GM10266 (cell line): ENCODE data around the gene CSNK1D.

ENCODE experiments used
- DNase-seq: peaks from one replicate; pipeline ENCODE4 v3.0.0; 2012; ENCODE audit errors: extremely low spot score
- CTCF ChIP-seq: IDR thresholded peaks from 2 replicates; pipeline ENCODE4 v1.5.1; 2012; ENCODE audit warnings: mild to moderate bottlenecking, low read depth; ENCODE audit not compliant: control insufficient read depth, insufficient read depth; ENCODE audit errors: missing control alignments

CSNK1D gene

GRCh38 chr17:82200743-82201497, 72.6 kb downstream of the CSNK1D start:
- TF ChIP-seq CTCF, result no peak
- DNase-seq, result no peak

GRCh38 chr17:82200135-82200534, 73.4 kb downstream of the CSNK1D start:
- TF ChIP-seq CTCF, result no peak
- DNase-seq, result no peak

GRCh38 chr17:82199496-82199895, 74.0 kb downstream of the CSNK1D start:
- TF ChIP-seq CTCF, result no peak
- DNase-seq, result no peak

- no peak for DNase-seq
Measured at GRCh38 chr17:82198092-82198491, 75.4 kb downstream of the CSNK1D start.

GRCh38 chr17:82195675-82196672, 77.5 kb downstream of the CSNK1D start:
- DNase-seq, result no peak
- TF ChIP-seq CTCF, result no peak

More at GRCh38 chr17:82198092-82198491, 75.4 kb downstream of the CSNK1D start:
- TF ChIP-seq CTCF, result no peak

- no peak for TF ChIP-seq CTCF
Measured at GRCh38 chr17:82194765-82195164, 78.7 kb downstream of the CSNK1D start.

More at GRCh38 chr17:82194765-82195164, 78.7 kb downstream of the CSNK1D start:
- no peak for DNase-seq
